ENCODE measurements around the gene MCAT.

DNA sequence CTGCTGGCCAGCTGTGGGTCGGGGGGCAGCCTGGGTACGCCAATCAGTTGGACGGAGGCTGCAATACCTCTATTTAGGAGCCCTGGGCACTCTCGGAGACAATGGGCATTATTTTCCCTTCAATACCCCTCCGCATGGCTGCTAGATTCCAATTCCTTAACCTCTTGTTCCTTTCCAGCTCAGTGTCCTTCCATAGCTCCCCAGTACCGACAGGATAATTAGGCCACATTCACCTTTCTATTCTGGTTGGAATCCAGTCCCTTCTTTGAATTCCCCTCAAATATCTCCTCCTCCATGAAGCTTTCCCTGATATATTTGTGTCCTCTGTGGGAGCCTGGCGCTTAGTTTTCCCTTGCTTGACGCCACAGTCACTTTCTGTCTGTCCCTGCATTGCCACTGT, 36.9 kb downstream of the MCAT start:
- TF ChIP-seq, protein P1, sequence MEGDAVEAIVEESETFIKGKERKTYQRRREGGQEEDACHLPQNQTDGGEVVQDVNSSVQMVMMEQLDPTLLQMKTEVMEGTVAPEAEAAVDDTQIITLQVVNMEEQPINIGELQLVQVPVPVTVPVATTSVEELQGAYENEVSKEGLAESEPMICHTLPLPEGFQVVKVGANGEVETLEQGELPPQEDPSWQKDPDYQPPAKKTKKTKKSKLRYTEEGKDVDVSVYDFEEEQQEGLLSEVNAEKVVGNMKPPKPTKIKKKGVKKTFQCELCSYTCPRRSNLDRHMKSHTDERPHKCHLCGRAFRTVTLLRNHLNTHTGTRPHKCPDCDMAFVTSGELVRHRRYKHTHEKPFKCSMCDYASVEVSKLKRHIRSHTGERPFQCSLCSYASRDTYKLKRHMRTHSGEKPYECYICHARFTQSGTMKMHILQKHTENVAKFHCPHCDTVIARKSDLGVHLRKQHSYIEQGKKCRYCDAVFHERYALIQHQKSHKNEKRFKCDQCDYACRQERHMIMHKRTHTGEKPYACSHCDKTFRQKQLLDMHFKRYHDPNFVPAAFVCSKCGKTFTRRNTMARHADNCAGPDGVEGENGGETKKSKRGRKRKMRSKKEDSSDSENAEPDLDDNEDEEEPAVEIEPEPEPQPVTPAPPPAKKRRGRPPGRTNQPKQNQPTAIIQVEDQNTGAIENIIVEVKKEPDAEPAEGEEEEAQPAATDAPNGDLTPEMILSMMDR (IDR thresholded peaks at IDR 0.05): no peak
- no peak for TF ChIP-seq POLR2A (IDR thresholded peaks at IDR 0.05)
